HCT116 (cell line): Measurements from ENCODE around the gene ACSF2. TPM values are rescaled to one million over a fixed set of nuclear protein-coding genes. Genes with fewer than 3 reads are reported as not detected.

Source experiments
- ATAC-seq: fragments of 200-7000 bp; cut with Tn5 transposase; 2 replicates; pipeline ENCODE4 v1.9.1; 2020; ENCODE audit warnings: mild to moderate bottlenecking, moderate library complexity
- BruUV-seq: library from RNA; stranded (reverse); fragments of 400-500 nt; replicated peaks from 2 replicates; lab custom pipeline; 2021; lab: Mats Ljungman, UMichigan
- CTCF ChIA-PET: fragments of 300-600 bp; sonication (Branson Sonifier 250); formaldehyde crosslinking; loops from one replicate; lab custom pipeline; 2021; ENCODE audit warnings: antibody characterized with exemption; lab: Charles Lee
- POLR2A ChIA-PET: fragments of 300-600, 350-600 bp; sonication (Branson Sonifier 250); formaldehyde crosslinking; loops from one replicate; lab custom pipeline; 2021; ENCODE audit warnings: antibody characterized with exemption; lab: Charles Lee
- RAD21 ChIA-PET, 2 experiments: fragments of 300-600 bp; sonication (Branson Sonifier 250); formaldehyde crosslinking; loops; one replicate each; lab custom pipeline; 2023; ENCODE audit warnings: low total read pairs in 2 of 2; ENCODE audit not compliant: uncharacterized antibody in 2 of 2, unreplicated experiment in 2 of 2, low non-redundant PET in 1 of 2; lab: Charles Lee
- DNase-seq: peaks from one replicate; pipeline ENCODE4 v3.0.0-alpha.2; 2010; ENCODE audit warnings: low read depth, low spot score
- H2AFZ ChIP-seq: fragments of 200-600 bp; shearing (Covaris generic), sonication (generic); 2 replicates; pipeline ENCODE4 v1.6.1; 2017; ENCODE audit warnings: low read depth, mixed run types, mixed read lengths, antibody characterized with exemption, low read length; ENCODE audit not compliant: poor library complexity, severe bottlenecking
- H3K27ac ChIP-seq: 2 replicates; pipeline ENCODE4 v1.5.1; 2012; ENCODE audit warnings: low read depth, low read length
- H3K27me3 ChIP-seq: fragments of 200-600 bp; sonication (generic); 2 replicates; pipeline ENCODE4 v1.6.1; 2016; ENCODE audit warnings: mixed run types, low read length, mixed read lengths; ENCODE audit not compliant: insufficient read depth
- H3K36me3 ChIP-seq, 2 experiments: fragments of 200-500 bp in 1 of 2; fragments of 200-600 bp in 1 of 2; sonication (Bioruptor generic) in 1 of 2; sonication (generic) in 1 of 2; 2 replicates each; pipeline versions ENCODE4 v1.5.1 to v1.6.1; 2014 to 2016; ENCODE audit warnings: low read length in 2 of 2, inconsistent platforms in 1 of 2, mixed read lengths in 1 of 2, mixed run types in 1 of 2; ENCODE audit not compliant: insufficient read depth in 2 of 2, control insufficient read depth in 1 of 2
- H3K4me1 ChIP-seq, 2 experiments: fragments of 200-600 bp in 1 of 2; sonication (generic) in 1 of 2; 2 replicates each; pipeline versions ENCODE4 v1.5.1 to v1.6.1; 2012 to 2017; ENCODE audit warnings: low read length in 2 of 2, inconsistent platforms in 1 of 2, mild to moderate bottlenecking in 1 of 2, mixed read lengths in 1 of 2, mixed run types in 1 of 2, moderate library complexity in 1 of 2; ENCODE audit not compliant: insufficient read depth in 2 of 2, control insufficient read depth in 1 of 2
- H3K4me2 ChIP-seq: fragments of 200-600 bp; sonication (generic); 2 replicates; pipeline ENCODE4 v1.6.1; 2017; ENCODE audit warnings: mixed run types, low read length, mixed read lengths
- H3K4me3 ChIP-seq, 2 experiments: fragments of 200-600 bp in 1 of 2; sonication (generic) in 1 of 2; replicated peaks in 1 of 2; 2 replicates each; pipeline ENCODE4 v1.5.1; 2011 to 2016; ENCODE audit warnings: low read length in 2 of 2, control low read depth in 1 of 2, low read depth in 1 of 2, mild to moderate bottlenecking in 1 of 2, mixed read lengths in 1 of 2, mixed run types in 1 of 2
- H3K79me2 ChIP-seq: fragments of 200-600 bp; sonication (generic); 2 replicates; pipeline ENCODE4 v1.6.1; 2017; ENCODE audit warnings: mild to moderate bottlenecking, mixed run types, low read length, moderate library complexity, mixed read lengths; ENCODE audit not compliant: insufficient read depth
- H3K9ac ChIP-seq: fragments of 200-600 bp; sonication (generic); 2 replicates; pipeline ENCODE4 v1.6.1; 2016; ENCODE audit warnings: low read length, mixed read lengths
- H3K9me2 ChIP-seq: fragments of 200-600 bp; sonication (generic), shearing (Covaris generic); 2 replicates; pipeline ENCODE4 v1.6.1; 2017; ENCODE audit warnings: mixed run types, mild to moderate bottlenecking, moderate library complexity; ENCODE audit not compliant: insufficient read depth
- H3K9me3 ChIP-seq, 2 experiments: fragments of 200-500 bp in 1 of 2; fragments of 200-600 bp in 1 of 2; sonication (Bioruptor generic) in 1 of 2; sonication (generic) in 1 of 2; 2 replicates each; pipeline ENCODE4 v1.6.1; 2014 to 2017; ENCODE audit warnings: low read length in 2 of 2, mixed read lengths in 2 of 2, inconsistent platforms in 1 of 2, low read depth in 1 of 2, mild to moderate bottlenecking in 1 of 2, mixed run types in 1 of 2, moderate library complexity in 1 of 2; ENCODE audit not compliant: control insufficient read depth in 1 of 2, insufficient read depth in 1 of 2
- H4K20me1 ChIP-seq: fragments of 200-600 bp; sonication (generic), shearing (Covaris generic); 2 replicates; pipeline ENCODE4 v1.6.1; 2017; ENCODE audit warnings: mixed run types, mild to moderate bottlenecking, moderate library complexity; ENCODE audit not compliant: insufficient read depth
- ATF3 ChIP-seq: IDR thresholded peaks from 2 replicates; pipeline ENCODE4 v1.6.1; 2012
- CEBPB ChIP-seq: IDR thresholded peaks from 2 replicates; pipeline ENCODE4 v1.6.1; 2012; ENCODE audit warnings: low read depth
- EGR1 ChIP-seq: IDR thresholded peaks from 2 replicates; pipeline ENCODE4 v1.6.1; 2012; ENCODE audit warnings: low read depth
- ELF1 ChIP-seq: IDR thresholded peaks from 2 replicates; pipeline ENCODE4 v1.6.1; 2012; ENCODE audit warnings: low read depth, borderline replicate concordance
- EZH2 ChIP-seq: fragments of 200-600 bp; sonication (generic); IDR thresholded peaks from 2 replicates; pipeline ENCODE4 v1.6.1; 2017; ENCODE audit warnings: antibody characterized with exemption, mixed run types
- EZH2phosphoT487 ChIP-seq: fragments of 200-600 bp; IDR thresholded peaks from 2 replicates; pipeline ENCODE4 v1.6.1; 2018; ENCODE audit warnings: antibody characterized with exemption, borderline replicate concordance
- JUND ChIP-seq: IDR thresholded peaks from 2 replicates; pipeline ENCODE4 v1.6.1; 2012
- POLR2A ChIP-seq: IDR thresholded peaks from 2 replicates; pipeline ENCODE4 v1.7.0; 2011; ENCODE audit warnings: borderline replicate concordance; ENCODE audit not compliant: insufficient read depth, insufficient read length; ENCODE audit errors: extremely low read depth
- POLR2AphosphoS5 ChIP-seq: IDR thresholded peaks from 2 replicates; pipeline ENCODE4 v1.6.1; 2011; ENCODE audit warnings: mild to moderate bottlenecking, low read depth, low read length, moderate library complexity
- RAD21 ChIP-seq: IDR thresholded peaks from 2 replicates; pipeline ENCODE4 v1.6.1; 2012; ENCODE audit warnings: low read depth, mild to moderate bottlenecking
- REST ChIP-seq: IDR thresholded peaks from 2 replicates; pipeline ENCODE4 v1.6.1; 2012; ENCODE audit warnings: low read depth
- SP1 ChIP-seq: IDR thresholded peaks from 2 replicates; pipeline ENCODE4 v1.6.1; 2012; ENCODE audit warnings: low read depth
- TCF7L2 ChIP-seq: IDR thresholded peaks from 2 replicates; pipeline ENCODE4 v1.7.0; 2011; ENCODE audit warnings: borderline replicate concordance, inconsistent platforms; ENCODE audit not compliant: insufficient read depth, insufficient read length; ENCODE audit errors: extremely low read depth
- YY1 ChIP-seq: IDR thresholded peaks from 2 replicates; pipeline ENCODE4 v1.6.1; 2011; ENCODE audit warnings: low read length, low read depth, moderate library complexity, mild to moderate bottlenecking; ENCODE audit not compliant: insufficient replicate concordance; ENCODE audit errors: extremely low read depth
- ZBTB33 ChIP-seq: IDR thresholded peaks from 2 replicates; pipeline ENCODE4 v1.6.1; 2011; ENCODE audit warnings: mild to moderate bottlenecking, low read length, moderate library complexity; ENCODE audit not compliant: insufficient replicate concordance; ENCODE audit errors: extremely low read depth
- ZNF274 ChIP-seq: fragments of 200-500 bp; sonication (Bioruptor generic); IDR thresholded peaks from 2 replicates; pipeline ENCODE4 v1.6.1; 2014; ENCODE audit warnings: mild to moderate bottlenecking, low read depth, low read length, inconsistent platforms
- intact Hi-C: fragments of 100-400 bp; cut with micrococcal nuclease; formaldehyde crosslinking; loops from 2 replicates; pipeline ENCODE4 v1.10.0; 2022
- total RNA-seq: library from RNA; stranded (reverse); gene quantifications from one replicate; pipeline ENCODE4 v1.2.1, GENCODE V29; 2021; ENCODE audit not compliant: unreplicated experiment

The ACSF2 gene
- total RNA-seq, 1 experiment from 2014 or later = 52.4 TPM

- ChIA-PET POLR2A (interaction anchor here (0.6 kb wide), 1 partner anchor 232 kb away, joined by 3 read pairs; no protein-coding TSS in a partner anchor), RAD21 (no interaction called here)
These were observed 50.7 kb downstream of the ACSF2 start for GRCh38 chr17:50476545-50477315.

More at GRCh38 chr17:50476545-50477315, 50.7 kb downstream of the ACSF2 start:
- DNase-seq (no peak), ATAC-seq (no peak)
- Histone ChIP-seq H4K20me1 (no peaks in the 10 kb centered on the region), H3K4me2 (no peak overlapping the region), H3K27ac (no peak overlapping the region), H3K4me1 (peaks cover 13 to 28% of the 10 kb centered on the region in 2 experiments), H3K27me3 (no peaks in the 10 kb centered on the region), H3K9me3 (no peaks in the 10 kb centered on the region), H3K9me2 (no peaks in the 10 kb centered on the region), H3K9ac (no peak overlapping the region), H3K36me3 (peaks cover 2 to 9% of the 10 kb centered on the region in 2 experiments; a peak in 2 of 4 replicates)
- CTCF ChIA-PET = no interaction called here
- intact Hi-C loops = no loop called here
- no TSS peak for BruUV-seq
- TF ChIP-seq JUND = no peak
- no peak for TF ChIP-seq POLR2A
- no peak for TF ChIP-seq SP1
- TF ChIP-seq RAD21 = no peak
- TF ChIP-seq ATF3 = no peak
- no peak for TF ChIP-seq YY1
- no peak; the same call in 1 of the 2 replicates for TF ChIP-seq POLR2AphosphoS5
- TF ChIP-seq REST = no peak
- no peak for TF ChIP-seq EZH2
- TF ChIP-seq EGR1 = no peak
- no peak for TF ChIP-seq ZBTB33
- no peak for TF ChIP-seq ZNF274
- TF ChIP-seq TCF7L2 = no peak
- TF ChIP-seq ELF1 = no peak
- no peak for TF ChIP-seq EZH2phosphoT487
- no peak for TF ChIP-seq CEBPB
- TF ChIP-seq, all 23 proteins: peak for 0
- Histone ChIP-seq H2AFZ (no peak overlapping the region), H3K4me3 (no peak overlapping the region), H3K79me2 (peaks cover 19% of the 10 kb centered on the region)
